Epithelial cell of proximal tubule (primary cell): ENCODE measurements around the gene GLYATL3. TPM values are rescaled to one million over a fixed set of nuclear protein-coding genes. Genes with fewer than 3 reads are reported as not detected.
A peak's percentile ranks its signal among the peaks of the same experiment; 100 is the strongest.

Source experiments
- DNase-seq: peaks from one replicate; pipeline ENCODE4 v3.0.0-alpha.2; 2011; ENCODE audit warnings: low read depth
- H3K4me3 ChIP-seq: 2 replicates; pipeline ENCODE4 v1.5.1; 2011; ENCODE audit warnings: low read depth, mild to moderate bottlenecking, low read length
- total RNA-seq: library from RNA; depleted of rRNA; stranded (reverse); fragments of >200 nt; gene quantifications from 2 replicates; pipeline ENCODE4 v1.2.3, GENCODE V29; 2015
- TF ChIP-seq, protein P1 (sequence below): conservative IDR thresholded peaks from 2 replicates; pipeline ENCODE4 v1.5.1; 2012; ENCODE audit warnings: low read depth, mild to moderate bottlenecking, low read length

GLYATL3 gene
- total RNA-seq, result not detected in 2 replicates

DNA sequence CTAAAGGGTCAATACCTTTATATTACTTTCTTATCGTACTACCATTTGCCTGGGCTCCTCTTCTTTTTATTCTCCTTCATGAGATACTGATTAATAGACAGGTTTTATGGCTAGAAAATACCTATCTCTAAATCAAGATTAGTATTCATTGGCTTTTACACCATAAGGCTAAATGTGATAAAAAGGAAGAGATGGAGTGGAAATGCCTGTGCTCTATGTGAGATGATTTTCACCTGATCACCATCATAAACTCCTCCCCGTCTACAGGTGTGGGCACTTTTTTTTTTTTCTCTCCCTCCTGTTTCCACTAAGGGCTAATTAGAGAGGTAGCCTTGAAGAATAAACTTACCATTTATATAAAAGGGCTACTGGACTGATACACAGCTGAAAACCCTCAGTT lies at the start of gene GLYATL3:
GLYATL3 (plus strand) TSS at position 301 of the 400 bp plus-strand sequence. CDS start 12,068 bp downstream, outside the sequence.
- TF ChIP-seq, protein P1, sequence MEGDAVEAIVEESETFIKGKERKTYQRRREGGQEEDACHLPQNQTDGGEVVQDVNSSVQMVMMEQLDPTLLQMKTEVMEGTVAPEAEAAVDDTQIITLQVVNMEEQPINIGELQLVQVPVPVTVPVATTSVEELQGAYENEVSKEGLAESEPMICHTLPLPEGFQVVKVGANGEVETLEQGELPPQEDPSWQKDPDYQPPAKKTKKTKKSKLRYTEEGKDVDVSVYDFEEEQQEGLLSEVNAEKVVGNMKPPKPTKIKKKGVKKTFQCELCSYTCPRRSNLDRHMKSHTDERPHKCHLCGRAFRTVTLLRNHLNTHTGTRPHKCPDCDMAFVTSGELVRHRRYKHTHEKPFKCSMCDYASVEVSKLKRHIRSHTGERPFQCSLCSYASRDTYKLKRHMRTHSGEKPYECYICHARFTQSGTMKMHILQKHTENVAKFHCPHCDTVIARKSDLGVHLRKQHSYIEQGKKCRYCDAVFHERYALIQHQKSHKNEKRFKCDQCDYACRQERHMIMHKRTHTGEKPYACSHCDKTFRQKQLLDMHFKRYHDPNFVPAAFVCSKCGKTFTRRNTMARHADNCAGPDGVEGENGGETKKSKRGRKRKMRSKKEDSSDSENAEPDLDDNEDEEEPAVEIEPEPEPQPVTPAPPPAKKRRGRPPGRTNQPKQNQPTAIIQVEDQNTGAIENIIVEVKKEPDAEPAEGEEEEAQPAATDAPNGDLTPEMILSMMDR, result no peak
- no peak for DNase-seq
- no peak within 1 kb of the TSS for H3K4me3 ChIP-seq

DNA sequence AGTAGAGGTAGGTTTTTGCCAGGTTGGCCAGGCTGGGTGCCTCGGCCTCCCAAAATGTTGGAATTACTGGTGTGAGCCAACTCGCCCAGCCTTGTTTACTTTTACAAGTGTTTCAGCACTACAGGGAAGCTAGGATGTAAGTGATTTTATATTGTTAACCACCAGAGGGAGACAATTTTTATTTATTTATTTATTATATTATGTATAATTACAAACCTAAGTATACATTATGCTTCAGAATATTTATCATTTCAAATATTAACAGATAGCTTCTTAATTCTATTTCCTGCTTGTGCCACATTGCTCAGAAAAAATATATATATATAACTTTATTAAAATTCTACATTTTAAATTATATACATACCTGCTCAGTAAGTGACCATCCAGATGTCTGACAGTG lies 46.5 kb upstream of the GLYATL3 start:
- no peak overlapping the region for H3K4me3 ChIP-seq
- no peak for DNase-seq
- TF ChIP-seq, protein P1, result peak; percentile 31

DNA sequence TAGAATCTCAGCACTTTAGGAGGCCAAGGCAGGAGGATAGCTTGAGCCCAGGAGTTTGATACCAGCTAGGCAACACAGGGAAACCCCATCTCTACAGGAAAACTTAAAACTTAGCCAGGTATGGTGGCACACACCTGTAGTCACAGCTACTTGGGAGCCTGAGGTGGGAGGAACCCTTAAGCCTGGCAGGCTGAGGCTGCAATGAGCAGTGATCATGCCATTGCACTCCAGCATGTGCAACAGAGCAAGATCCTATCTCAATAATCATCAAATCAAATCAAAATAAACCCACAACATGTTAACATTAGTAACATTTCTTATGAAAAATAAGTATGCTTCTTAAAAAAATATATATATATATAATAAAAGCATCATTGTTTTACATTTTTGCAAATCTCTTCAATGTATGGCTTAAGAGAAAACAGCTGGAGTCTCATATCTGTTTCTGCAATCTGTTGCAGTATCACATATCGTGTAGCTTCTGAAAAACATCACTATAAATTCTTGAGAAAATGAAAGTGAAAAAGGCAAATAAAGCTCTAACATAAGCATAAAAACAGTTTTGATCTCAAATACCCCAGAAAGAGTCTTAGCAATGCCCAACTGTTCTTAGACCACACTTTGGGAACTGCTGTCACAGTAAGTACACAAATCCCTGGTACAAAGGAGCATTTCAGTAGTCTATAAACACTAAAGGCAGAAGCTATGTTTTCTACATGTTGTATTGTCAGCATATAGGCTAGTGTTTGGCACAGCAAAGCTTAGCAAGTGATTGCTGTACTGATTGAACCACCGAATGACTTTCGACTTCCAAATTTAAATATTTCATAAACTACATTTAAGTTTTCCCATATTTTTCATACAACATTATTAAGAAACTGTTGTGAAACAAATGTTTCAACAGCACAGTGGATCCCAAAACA lies 44.7 kb upstream of the GLYATL3 start:
- no peak overlapping the region for H3K4me3 ChIP-seq
- no peak for DNase-seq
- TF ChIP-seq, protein P1, result no peak

DNA sequence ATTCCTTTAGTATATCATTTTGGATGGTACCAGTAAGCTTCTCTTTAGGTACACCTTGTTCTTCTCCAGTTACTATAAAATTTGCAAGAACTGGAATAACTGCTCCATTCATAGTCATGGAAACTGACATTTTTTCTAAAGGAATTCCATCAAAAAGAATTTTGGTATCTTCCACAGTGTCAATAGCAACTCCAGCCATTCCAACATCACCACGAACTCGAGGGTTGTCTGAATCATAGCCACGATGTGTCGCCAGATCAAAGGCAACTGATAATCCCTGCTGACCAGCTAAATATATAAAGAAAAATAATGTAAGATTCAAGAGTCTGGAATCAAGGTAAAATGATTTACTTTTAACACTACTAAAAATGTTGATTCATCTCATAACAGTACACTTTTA lies 42.0 kb upstream of the GLYATL3 start:
- TF ChIP-seq, protein P1, result no peak
- no peak for DNase-seq
- no peak overlapping the region for H3K4me3 ChIP-seq

DNA sequence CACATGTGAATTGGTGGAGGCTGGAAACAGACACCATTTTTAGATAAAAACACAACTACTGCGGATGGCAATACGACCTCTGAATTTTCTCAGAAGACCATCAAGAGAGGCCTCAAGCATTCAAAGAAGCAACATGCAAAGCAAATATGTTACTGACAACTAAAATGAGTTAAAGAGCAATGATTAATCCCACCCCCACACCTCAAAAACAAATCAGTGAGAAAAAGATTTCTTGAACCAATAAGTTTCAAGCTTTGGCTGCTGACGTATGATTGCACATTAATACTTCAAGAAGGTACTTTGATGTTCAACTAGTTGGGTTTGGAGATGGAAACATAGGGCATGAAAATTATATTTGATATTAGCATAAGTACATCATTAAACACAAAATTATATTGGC lies 37.7 kb upstream of the GLYATL3 start:
- TF ChIP-seq, protein P1, result no peak
- no peak for DNase-seq

DNA sequence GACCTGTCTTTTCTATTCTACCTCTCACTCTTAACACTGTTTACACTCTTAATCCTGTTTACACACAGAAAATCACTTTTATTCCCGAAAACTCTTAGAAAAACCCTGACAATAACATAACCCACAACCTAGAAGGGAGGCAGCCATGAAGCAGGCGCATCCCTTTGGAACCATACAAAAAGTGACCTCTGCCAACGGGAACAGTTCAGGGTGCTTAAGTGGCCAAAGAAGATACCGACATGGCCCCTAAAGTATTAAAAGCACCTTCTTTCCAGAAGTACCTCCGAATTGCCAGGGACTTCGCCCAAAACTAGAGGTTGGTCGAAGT lies 37.2 kb upstream of the GLYATL3 start:
- no peak for DNase-seq
- H3K4me3 ChIP-seq, result peak overlapping the region; percentile 92
- TF ChIP-seq, protein P1, result no peak

More for the DNA sequence above, 37.7 kb upstream of the GLYATL3 start:
- peak overlapping the region; percentile 92 for H3K4me3 ChIP-seq
